ENCODE measurements around the gene TUT1. TPM values are rescaled to one million over a fixed set of nuclear protein-coding genes. Genes with fewer than 3 reads are reported as not detected.

TUT1 gene
- total RNA-seq: 10 to 100 TPM; 12.3 to 34.2 (median 21.1) TPM
- long read RNA-seq, partial matches to known transcripts: 2 of 7 reads
- long read RNA-seq, other reads (novel, unspliced or antisense): 1 of 7 reads

GRCh38 chr11:62591448-62592145 is at the start of gene TUT1:
Gene TUT1, minus strand, starts transcription at chr11:62591523. Its CDS starts 38 bp downstream, at chr11:62591485.
- ATAC-seq (peak; percentile 81 to 92 (median 86)), DNase-seq (peak; percentile 95 to 97 (median 96))
- H3K4me3 ChIP-seq: peak within 1 kb of the TSS; percentile 70 to 87 (median 78)
- H3K36me3 ChIP-seq: peaks cover 0 to 36% (median 20%) of the 10 kb centered on the region in 4 donors
- 1% methylated on average over 31 of the region's 58 CpGs for WGBS (ENCODE audit: insufficient coverage, low coverage, low lambda C conversion rate, missing lambda C conversion rate)
- TF ChIP-seq CTCF (IDR thresholded peaks at IDR 0.05) (peak in 3 of 4 donors; percentile 9 to 16 (median 10)), POLR2A (IDR thresholded peaks at IDR 0.05) (peak; percentile 92)
- H3K27me3 ChIP-seq: no peaks in the 10 kb centered on the region
- H3K9me3 ChIP-seq: no peaks in the 10 kb centered on the region
- peaks cover 0 to 56% (median 24%) of the 10 kb centered on the region in 4 donors for H3K4me1 ChIP-seq
- H3K27ac ChIP-seq: peak within 1 kb of the TSS; percentile 86 to 94 (median 92)
- intact Hi-C loops (cut with DNase I): no loop called here

GRCh38 chr11:62632492-62632891 is 41.2 kb upstream of the TUT1 start:
- ATAC-seq: no peak

GRCh38 chr11:62627713-62628112 is 36.4 kb upstream of the TUT1 start:
- no peak overlapping the region for H3K4me3 ChIP-seq
- no peak for TF ChIP-seq CTCF (IDR thresholded peaks at IDR 0.05)
- no peak for TF ChIP-seq POLR2A (IDR thresholded peaks at IDR 0.05)
- no peaks in the 10 kb centered on the region for H3K9me3 ChIP-seq
- DNase-seq (no peak), ATAC-seq (peak in 1 of 4 donors; percentile 15)
- no peaks in the 10 kb centered on the region for H3K4me1 ChIP-seq
- WGBS (ENCODE audit: insufficient coverage, low coverage, low lambda C conversion rate, missing lambda C conversion rate): 86% methylated on average over 3 of the region's 3 CpGs
- peaks cover 10 to 78% (median 42%) of the 10 kb centered on the region in 4 donors for H3K36me3 ChIP-seq
- H3K27ac ChIP-seq: no peak overlapping the region
- H3K27me3 ChIP-seq: no peaks in the 10 kb centered on the region
- intact Hi-C loops (cut with DNase I): no loop called here

More at GRCh38 chr11:62632492-62632891, 41.2 kb upstream of the TUT1 start:
- Histone ChIP-seq H3K4me1 (no peaks in the 10 kb centered on the region), H3K9me3 (no peaks in the 10 kb centered on the region), H3K4me3 (no peak overlapping the region), H3K27ac (no peak overlapping the region), H3K36me3 (peaks cover 18 to 99% (median 55%) of the 10 kb centered on the region in 4 donors), H3K27me3 (no peaks in the 10 kb centered on the region)
- no peak for DNase-seq
- intact Hi-C loops (cut with DNase I): no loop called here
- no peak for TF ChIP-seq CTCF (IDR thresholded peaks at IDR 0.05)
- TF ChIP-seq POLR2A (IDR thresholded peaks at IDR 0.05): no peak
- WGBS (ENCODE audit: insufficient coverage, low coverage, low lambda C conversion rate, missing lambda C conversion rate): 72% methylated on average over 2 of the region's 6 CpGs

GRCh38 chr11:62622476-62623089 is 31.3 kb upstream of the TUT1 start:
- no peak for ATAC-seq
- H3K27ac ChIP-seq: peak overlapping the region; percentile 60 to 76 (median 61)

More at GRCh38 chr11:62622476-62623089, 31.3 kb upstream of the TUT1 start:
- WGBS (ENCODE audit: insufficient coverage, low coverage, low lambda C conversion rate, missing lambda C conversion rate): 71% methylated on average over 5 of the region's 7 CpGs
- Histone ChIP-seq H3K27me3 (no peaks in the 10 kb centered on the region), H3K4me3 (peak overlapping the region in 2 of 3 donors; percentile 74 to 76), H3K9me3 (no peaks in the 10 kb centered on the region), H3K4me1 (peaks cover 0 to 8% (median 4%) of the 10 kb centered on the region in 4 donors), H3K36me3 (peaks cover 0 to 27% (median 13%) of the 10 kb centered on the region in 4 donors)
- TF ChIP-seq CTCF (IDR thresholded peaks at IDR 0.05): no peak
- TF ChIP-seq POLR2A (IDR thresholded peaks at IDR 0.05): no peak
- DNase-seq: no peak
- intact Hi-C loops (cut with DNase I): no loop called here
